ENCODE data around the gene NNAT.

Gene NNAT

GRCh38 chr20:37567671-37568588, 46.9 kb downstream of the NNAT start:
- no peak for DNase-seq

GRCh38 chr20:37570419-37570818, 49.4 kb downstream of the NNAT start:
- DNase-seq: no peak

- no peak for DNase-seq
Observed at GRCh38 chr20:37571033-37571432, 50.0 kb downstream of the NNAT start.
